H9 (cell line): ENCODE data around the gene TMED3. TPM values are rescaled to one million over a fixed set of nuclear protein-coding genes. Genes with fewer than 3 reads are reported as not detected.
"Not testable (repeated sequence)": the region's sequence is repeated elsewhere in the genome, so short reads cannot be mapped to it uniquely, and the experiment has no call there.

Experiments used
- DNase-seq: peaks from one replicate; pipeline ENCODE4 v3.0.0-alpha.2; 2017
- H2AFZ ChIP-seq: one replicate; pipeline ENCODE4 v1.6.1; 2013; ENCODE audit warnings: mild to moderate bottlenecking, low read length, control low read depth, moderate library complexity
- H2AK5ac ChIP-seq: 2 replicates; pipeline ENCODE4 v1.6.1; 2013; ENCODE audit warnings: low read length, control low read depth, mixed read lengths; ENCODE audit not compliant: insufficient read length
- H2BK120ac ChIP-seq: one replicate; pipeline ENCODE4 v1.6.1; 2013; ENCODE audit warnings: low read depth, mild to moderate bottlenecking, low read length, control low read depth, inconsistent platforms; ENCODE audit not compliant: poor library complexity, severe bottlenecking
- H2BK12ac ChIP-seq: 2 replicates; pipeline ENCODE4 v1.6.1; 2013; ENCODE audit warnings: low read length, control low read depth, mixed read lengths, low read depth; ENCODE audit not compliant: insufficient read length
- H2BK15ac ChIP-seq: 2 replicates; pipeline ENCODE4 v1.6.1; 2013; ENCODE audit warnings: low read depth, low read length, control low read depth
- H2BK20ac ChIP-seq: one replicate; pipeline ENCODE4 v1.6.1; 2013; ENCODE audit warnings: low read depth, mild to moderate bottlenecking, low read length, control low read depth, inconsistent platforms; ENCODE audit not compliant: poor library complexity, severe bottlenecking
- H2BK5ac ChIP-seq: 2 replicates; pipeline ENCODE4 v1.6.1; 2013; ENCODE audit warnings: low read length, control low read depth, mixed read lengths; ENCODE audit not compliant: insufficient read length
- H3K14ac ChIP-seq: 2 replicates; pipeline ENCODE4 v1.6.1; 2013; ENCODE audit warnings: low read length, control low read depth; ENCODE audit not compliant: insufficient read depth
- H3K18ac ChIP-seq: 2 replicates; pipeline ENCODE4 v1.6.1; 2013; ENCODE audit warnings: low read depth, mild to moderate bottlenecking, mixed read lengths, low read length, control low read depth; ENCODE audit not compliant: insufficient read length
- H3K23ac ChIP-seq: 2 replicates; pipeline ENCODE4 v1.6.1; 2013; ENCODE audit warnings: low read length, control low read depth, mixed read lengths, low read depth; ENCODE audit not compliant: insufficient read length
- H3K23me2 ChIP-seq: 2 replicates; pipeline ENCODE4 v1.6.1; 2013; ENCODE audit warnings: low read depth, mild to moderate bottlenecking, mixed read lengths, low read length, control low read depth; ENCODE audit not compliant: insufficient read length, poor library complexity, severe bottlenecking
- H3K27ac ChIP-seq: 2 replicates; pipeline ENCODE4 v1.5.1; 2013; ENCODE audit warnings: low read length, control low read depth, mixed read lengths, low read depth; ENCODE audit not compliant: insufficient read length
- H3K27me3 ChIP-seq: 2 replicates; pipeline ENCODE4 v1.6.1; 2013; ENCODE audit warnings: low read length, control low read depth, inconsistent platforms; ENCODE audit not compliant: insufficient read depth
- H3K4ac ChIP-seq: 2 replicates; pipeline ENCODE4 v1.6.1; 2013; ENCODE audit warnings: low read depth, mild to moderate bottlenecking, control low read depth, inconsistent platforms, low read length, moderate library complexity
- H3K4me1 ChIP-seq: 2 replicates; pipeline ENCODE4 v1.6.1; 2013; ENCODE audit warnings: low read length, control low read depth, inconsistent platforms; ENCODE audit not compliant: insufficient read depth
- H3K4me2 ChIP-seq: 2 replicates; pipeline ENCODE4 v1.6.1; 2013; ENCODE audit warnings: low read length, control low read depth, mixed read lengths; ENCODE audit not compliant: insufficient read length, insufficient read depth
- H3K56ac ChIP-seq: 2 replicates; pipeline ENCODE4 v1.6.1; 2013; ENCODE audit warnings: low read depth, mild to moderate bottlenecking, mixed read lengths, low read length, control low read depth; ENCODE audit not compliant: insufficient read length
- H3K79me1 ChIP-seq: 2 replicates; pipeline ENCODE4 v1.6.1; 2013; ENCODE audit warnings: low read depth, mild to moderate bottlenecking, moderate library complexity, low read length, control low read depth, inconsistent platforms; ENCODE audit not compliant: insufficient read depth, poor library complexity, severe bottlenecking
- H3K79me2 ChIP-seq: 2 replicates; pipeline ENCODE4 v1.6.1; 2013; ENCODE audit warnings: low read length, control low read depth, inconsistent platforms; ENCODE audit not compliant: insufficient read depth
- H3K9ac ChIP-seq: 2 replicates; pipeline ENCODE4 v1.6.1; 2013; ENCODE audit warnings: low read length, control low read depth, mixed read lengths; ENCODE audit not compliant: insufficient read length; ENCODE audit errors: extremely low read depth
- H3K9me3 ChIP-seq: one replicate; pipeline ENCODE4 v1.6.1; 2013; ENCODE audit warnings: low read depth, low read length, inconsistent platforms; ENCODE audit not compliant: control insufficient read depth
- H3T11ph ChIP-seq: one replicate; pipeline ENCODE4 v1.6.1; 2013; ENCODE audit warnings: mild to moderate bottlenecking, low read length, control low read depth, inconsistent platforms
- H4K20me1 ChIP-seq: one replicate; pipeline ENCODE4 v1.6.1; 2013; ENCODE audit not compliant: control insufficient read depth, insufficient read length, insufficient read depth
- H4K5ac ChIP-seq: 2 replicates; pipeline ENCODE4 v1.6.1; 2013; ENCODE audit warnings: low read depth, mild to moderate bottlenecking, mixed read lengths, low read length, control low read depth; ENCODE audit not compliant: insufficient read length
- H4K8ac ChIP-seq: replicated peaks from 2 replicates; pipeline ENCODE4 v1.6.1; 2013; ENCODE audit warnings: low read length, control low read depth, mixed read lengths, low read depth; ENCODE audit not compliant: insufficient read length
- H4K91ac ChIP-seq: 2 replicates; pipeline ENCODE4 v1.6.1; 2013; ENCODE audit warnings: low read depth, mild to moderate bottlenecking, moderate library complexity, mixed read lengths, low read length, control low read depth; ENCODE audit not compliant: insufficient read length
- H3K27ac Mint-ChIP-seq, 3 experiments: 2 replicates in 2 of 3; 3 replicates in 1 of 3; pipeline ENCODE4 v1.8.0; 2020 to 2021; ENCODE audit warnings: mixed read lengths in 3 of 3, mild to moderate bottlenecking in 1 of 3, moderate library complexity in 1 of 3
- H3K27me3 Mint-ChIP-seq: 2 replicates; pipeline ENCODE4 v1.8.0; 2021; ENCODE audit warnings: low read depth, mild to moderate bottlenecking, moderate library complexity, mixed read lengths
- H3K36me3 Mint-ChIP-seq, 3 experiments: 2 replicates in 2 of 3; 3 replicates in 1 of 3; pipeline ENCODE4 v1.8.0; 2020 to 2021; ENCODE audit warnings: low read depth in 3 of 3, mixed read lengths in 3 of 3; ENCODE audit not compliant: insufficient read depth in 1 of 3
- H3K4me1 Mint-ChIP-seq, 2 experiments: 2 replicates each; pipeline ENCODE4 v1.8.0; 2020; ENCODE audit warnings: mixed read lengths in 2 of 2
- H3K4me3 Mint-ChIP-seq, 2 experiments: 2 replicates in 1 of 2; 3 replicates in 1 of 2; pipeline ENCODE4 v1.8.0; 2020 to 2021; ENCODE audit warnings: mild to moderate bottlenecking in 2 of 2, mixed read lengths in 2 of 2, moderate library complexity in 1 of 2
- H3K9me3 Mint-ChIP-seq, 2 experiments: 2 replicates in 1 of 2; 3 replicates in 1 of 2; pipeline ENCODE4 v1.8.0; 2020; ENCODE audit warnings: mild to moderate bottlenecking in 2 of 2, mixed read lengths in 2 of 2, moderate library complexity in 1 of 2
- WGBS: extraction: QIAGEN DNeasy Blood & Tissue Kit; methylation state at CpG from one replicate; pipeline ENCODE4 v1.1.7; 2013; ENCODE audit warnings: missing lambda C conversion rate, low lambda C conversion rate, mixed read lengths; ENCODE audit not compliant: insufficient read length; ENCODE audit errors: extremely low coverage; 5-methylcytosine and 5-hydroxymethylcytosine counted together
- total RNA-seq: library from RNA; stranded (reverse); gene quantifications from 2 replicates; pipeline ENCODE4 v1.2.1, GENCODE V29; 2021
- TF ChIP-seq, protein P1 (sequence below): fragments of 200-600 bp; sonication (generic); conservative IDR thresholded peaks from 3 replicates; pipeline ENCODE4 v1.8.0; 2021; ENCODE audit warnings: antibody characterized with exemption, mild to moderate bottlenecking

TMED3 gene
- total RNA-seq, 1 experiment from 2014 or later = 46.4 TPM

DNA sequence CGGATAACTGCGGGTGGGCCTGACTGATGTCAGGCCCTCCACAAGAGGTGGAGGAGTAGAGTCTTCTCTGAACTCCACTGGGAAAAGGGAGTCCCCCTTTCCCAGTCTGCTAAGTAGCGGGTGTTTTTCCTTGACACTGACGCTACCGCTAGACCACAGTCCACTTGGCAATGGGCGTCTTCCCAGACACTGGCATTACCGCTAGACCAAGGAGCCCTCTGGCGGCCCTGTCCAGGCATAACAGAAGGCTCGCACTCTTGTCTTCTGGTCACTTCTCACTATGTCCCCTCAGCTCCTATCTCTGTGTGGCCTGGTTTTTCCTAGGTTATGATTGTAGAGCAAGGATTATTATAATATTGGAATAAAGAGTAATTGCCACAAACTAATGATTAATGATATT is 9.1 kb downstream of the TMED3 start:
- not testable (repeated sequence) for H2BK20ac ChIP-seq, H2BK120ac ChIP-seq, H3K9me3 Mint-ChIP-seq, H3K14ac ChIP-seq, H3K79me2 ChIP-seq, H3T11ph ChIP-seq, H3K23me2 ChIP-seq, H2AK5ac ChIP-seq, H3K79me1 ChIP-seq, DNase-seq, H3K4me1 Mint-ChIP-seq, H3K9me3 ChIP-seq, H2BK12ac ChIP-seq, H3K4me3 Mint-ChIP-seq, H4K5ac ChIP-seq, H3K9ac ChIP-seq, H4K20me1 ChIP-seq, H3K18ac ChIP-seq, H2AFZ ChIP-seq, H2BK5ac ChIP-seq, H3K4ac ChIP-seq, H4K8ac ChIP-seq, H3K56ac ChIP-seq, H3K27me3 ChIP-seq, H3K27me3 Mint-ChIP-seq, H3K27ac ChIP-seq, H3K23ac ChIP-seq, H4K91ac ChIP-seq, H3K4me2 ChIP-seq, H3K4me1 ChIP-seq, H2BK15ac ChIP-seq, H3K27ac Mint-ChIP-seq
- H3K36me3 Mint-ChIP-seq = peaks cover 61 to 84% (median 75%) of the 10 kb centered on the region in 3 experiments
- WGBS = no CpG with 5 or more reads among the region's 9 CpGs
- TF ChIP-seq, protein P1, sequence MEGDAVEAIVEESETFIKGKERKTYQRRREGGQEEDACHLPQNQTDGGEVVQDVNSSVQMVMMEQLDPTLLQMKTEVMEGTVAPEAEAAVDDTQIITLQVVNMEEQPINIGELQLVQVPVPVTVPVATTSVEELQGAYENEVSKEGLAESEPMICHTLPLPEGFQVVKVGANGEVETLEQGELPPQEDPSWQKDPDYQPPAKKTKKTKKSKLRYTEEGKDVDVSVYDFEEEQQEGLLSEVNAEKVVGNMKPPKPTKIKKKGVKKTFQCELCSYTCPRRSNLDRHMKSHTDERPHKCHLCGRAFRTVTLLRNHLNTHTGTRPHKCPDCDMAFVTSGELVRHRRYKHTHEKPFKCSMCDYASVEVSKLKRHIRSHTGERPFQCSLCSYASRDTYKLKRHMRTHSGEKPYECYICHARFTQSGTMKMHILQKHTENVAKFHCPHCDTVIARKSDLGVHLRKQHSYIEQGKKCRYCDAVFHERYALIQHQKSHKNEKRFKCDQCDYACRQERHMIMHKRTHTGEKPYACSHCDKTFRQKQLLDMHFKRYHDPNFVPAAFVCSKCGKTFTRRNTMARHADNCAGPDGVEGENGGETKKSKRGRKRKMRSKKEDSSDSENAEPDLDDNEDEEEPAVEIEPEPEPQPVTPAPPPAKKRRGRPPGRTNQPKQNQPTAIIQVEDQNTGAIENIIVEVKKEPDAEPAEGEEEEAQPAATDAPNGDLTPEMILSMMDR = peak; percentile 35; the same call in 2 of the 3 replicates
